ENCODE results near the gene LLGL2.

LLGL2 gene

DNA sequence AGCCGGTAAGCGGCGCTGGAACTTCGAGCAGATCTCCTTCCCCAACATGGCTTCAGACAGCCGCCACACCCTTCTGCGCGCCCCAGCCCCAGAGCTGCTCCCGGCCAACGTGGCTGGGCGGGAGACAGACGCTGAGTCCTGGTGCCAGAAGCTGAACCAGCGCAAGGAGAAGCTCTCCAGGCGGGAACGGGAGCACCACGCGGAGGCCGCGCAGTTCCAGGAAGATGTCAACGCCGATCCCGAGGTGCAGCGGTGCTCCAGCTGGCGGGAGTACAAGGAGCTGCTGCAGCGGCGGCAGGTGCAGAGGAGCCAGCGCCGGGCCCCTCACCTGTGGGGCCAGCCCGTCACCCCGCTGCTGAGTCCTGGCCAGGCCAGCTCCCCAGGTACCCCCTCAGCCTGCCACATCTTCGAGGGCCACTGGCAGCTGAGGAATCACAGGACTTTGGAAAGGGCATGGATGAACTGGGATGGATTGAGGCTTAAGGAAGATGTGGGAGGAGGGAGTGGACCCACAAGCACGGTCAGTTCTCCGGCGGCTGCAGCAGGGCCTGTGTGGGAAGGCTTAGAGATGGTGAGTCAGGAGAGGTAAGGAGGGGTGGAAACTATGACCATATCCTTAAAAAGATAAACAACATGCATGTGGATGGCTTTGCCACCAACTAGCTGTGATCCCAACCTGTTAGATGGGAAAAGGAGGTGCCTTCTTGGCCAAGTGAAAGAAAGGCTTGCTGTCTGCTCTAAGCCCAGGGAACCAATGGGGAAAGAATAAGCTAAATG lies 3.4 kb upstream of the LLGL2 start:
- no peak for DNase-seq (ENCODE audit: low spot score)

DNA sequence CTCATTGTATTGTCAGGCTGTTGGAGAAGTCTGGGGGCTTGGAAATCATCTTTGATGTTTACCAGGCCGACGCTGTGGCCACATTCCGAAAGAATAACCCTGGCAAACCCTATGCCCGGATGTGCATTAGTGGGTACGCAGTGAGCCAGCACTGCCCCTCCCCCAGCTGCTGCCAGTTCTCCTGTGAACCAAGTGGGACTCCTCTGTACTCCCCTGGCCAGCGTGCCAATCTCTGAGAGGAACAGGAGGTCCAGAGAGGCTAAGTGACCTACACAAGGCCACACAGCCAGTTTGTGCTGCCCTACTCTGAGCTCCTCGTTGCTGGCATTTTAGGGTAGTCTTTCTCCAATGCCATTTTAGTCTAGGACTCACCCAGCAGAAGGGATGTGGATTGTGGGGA lies 1.9 kb upstream of the LLGL2 start:
- no peak for DNase-seq (ENCODE audit: low spot score)

GRCh38 chr17:75524269-75524969 lies 1.1 kb upstream of the LLGL2 start:
- no peak for DNase-seq (ENCODE audit: low spot score)

DNA sequence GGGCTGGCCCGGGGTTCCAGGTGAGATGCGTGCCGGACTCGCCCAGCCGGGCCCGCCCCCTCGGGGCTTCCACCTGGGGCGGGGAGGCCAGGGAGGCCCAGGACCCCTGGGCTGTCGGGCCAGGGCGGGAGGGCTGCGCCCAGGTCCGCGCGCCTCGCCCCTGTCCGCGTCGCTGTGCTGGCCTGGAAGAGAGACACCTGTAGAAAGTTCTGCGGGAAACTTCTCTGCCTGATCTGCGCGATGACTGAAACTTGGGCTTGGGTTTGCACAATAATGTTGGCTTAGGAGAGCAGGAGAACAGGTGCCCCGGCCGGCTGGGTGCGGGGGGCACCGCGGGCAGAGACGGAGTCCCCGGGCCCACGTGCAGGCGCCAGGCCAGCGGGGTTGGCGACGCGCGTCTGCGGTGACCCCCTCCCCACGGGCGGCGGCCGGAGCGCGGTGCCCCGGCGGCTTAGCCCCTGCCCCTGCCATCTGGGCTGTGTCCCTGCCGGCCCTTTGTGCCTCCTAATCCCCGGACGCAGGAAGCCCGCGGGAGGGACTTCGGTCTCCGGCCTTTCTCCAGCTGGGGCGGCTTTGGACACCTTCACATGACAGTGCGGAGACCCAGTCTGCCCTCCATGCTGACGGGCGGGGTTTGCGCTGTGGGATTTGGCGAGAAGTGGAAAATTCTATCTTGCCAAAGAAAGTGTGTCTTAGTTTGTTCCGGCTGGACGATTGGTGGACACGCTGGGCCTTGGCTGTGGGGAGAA lies 483 bp downstream of the LLGL2 start:
- DNase-seq (ENCODE audit: low spot score): no peak

DNA sequence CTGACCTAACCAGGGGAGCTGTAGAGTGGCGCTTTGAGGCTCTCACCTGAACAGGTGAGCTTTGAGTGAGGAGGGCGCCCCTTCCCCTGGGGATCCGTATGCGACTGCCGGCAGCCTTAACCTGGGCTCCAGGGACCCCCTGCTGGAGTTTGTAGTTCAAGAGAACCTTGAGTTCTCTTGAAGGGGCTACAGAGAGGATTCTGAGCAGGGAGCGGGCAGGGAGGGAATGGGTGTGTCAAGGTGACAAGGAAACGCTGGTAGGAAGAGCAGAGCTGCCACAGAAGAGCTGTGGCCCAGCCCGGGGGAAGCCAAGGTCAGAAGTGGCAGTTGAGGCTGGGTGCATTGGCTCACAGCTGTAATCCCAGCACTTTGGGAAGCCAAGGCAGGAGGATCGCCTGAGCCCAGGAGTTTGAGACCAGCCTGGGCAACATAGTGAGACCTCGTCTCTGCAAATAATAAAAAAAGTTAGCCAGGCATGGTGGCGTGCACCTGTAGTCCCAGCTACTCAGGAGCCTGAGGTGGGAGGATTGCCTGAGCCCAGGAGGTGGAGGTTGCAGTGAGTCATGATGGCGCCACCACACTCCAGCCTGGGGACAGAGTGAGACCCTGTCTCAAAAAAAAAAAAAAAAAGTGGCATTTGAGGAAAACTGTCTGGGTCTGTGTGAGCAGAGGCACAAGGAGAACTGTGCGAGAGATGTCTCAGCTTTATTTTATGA lies 1.2 kb downstream of the LLGL2 start:
- DNase-seq (ENCODE audit: low spot score): no peak

- DNase-seq (ENCODE audit: low spot score): no peak
Measured at GRCh38 chr17:75530837-75531720, 5.6 kb downstream of the LLGL2 start.

- no peak for DNase-seq (ENCODE audit: low spot score)
Measured at GRCh38 chr17:75531721-75532072, 6.2 kb downstream of the LLGL2 start.

- DNase-seq (ENCODE audit: low spot score): no peak
Measured at GRCh38 chr17:75535119-75535537, 9.6 kb downstream of the LLGL2 start.

GRCh38 chr17:75535871-75536270 lies 10.4 kb downstream of the LLGL2 start:
- no peak for DNase-seq (ENCODE audit: low spot score)

DNA sequence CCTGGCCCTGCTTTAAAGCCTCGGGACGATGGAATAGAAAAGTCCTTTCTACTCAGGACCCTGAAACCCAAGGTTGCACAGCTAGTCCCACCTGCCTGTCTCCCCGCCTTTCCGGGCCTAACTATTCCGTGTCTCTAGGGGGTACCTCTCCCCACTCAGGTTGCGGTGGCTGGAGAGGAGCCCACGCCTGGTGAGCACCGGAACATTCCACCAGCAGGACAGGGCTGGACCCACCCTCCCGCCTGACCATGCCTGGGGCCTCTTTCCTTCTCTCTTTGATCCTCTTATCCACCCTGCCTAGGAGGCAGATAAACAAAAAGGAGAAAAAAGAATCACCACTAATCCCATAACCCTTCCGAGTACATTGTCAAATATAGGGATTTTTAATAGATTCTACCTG lies 10.9 kb downstream of the LLGL2 start:
- no peak for DNase-seq (ENCODE audit: low spot score)

DNA sequence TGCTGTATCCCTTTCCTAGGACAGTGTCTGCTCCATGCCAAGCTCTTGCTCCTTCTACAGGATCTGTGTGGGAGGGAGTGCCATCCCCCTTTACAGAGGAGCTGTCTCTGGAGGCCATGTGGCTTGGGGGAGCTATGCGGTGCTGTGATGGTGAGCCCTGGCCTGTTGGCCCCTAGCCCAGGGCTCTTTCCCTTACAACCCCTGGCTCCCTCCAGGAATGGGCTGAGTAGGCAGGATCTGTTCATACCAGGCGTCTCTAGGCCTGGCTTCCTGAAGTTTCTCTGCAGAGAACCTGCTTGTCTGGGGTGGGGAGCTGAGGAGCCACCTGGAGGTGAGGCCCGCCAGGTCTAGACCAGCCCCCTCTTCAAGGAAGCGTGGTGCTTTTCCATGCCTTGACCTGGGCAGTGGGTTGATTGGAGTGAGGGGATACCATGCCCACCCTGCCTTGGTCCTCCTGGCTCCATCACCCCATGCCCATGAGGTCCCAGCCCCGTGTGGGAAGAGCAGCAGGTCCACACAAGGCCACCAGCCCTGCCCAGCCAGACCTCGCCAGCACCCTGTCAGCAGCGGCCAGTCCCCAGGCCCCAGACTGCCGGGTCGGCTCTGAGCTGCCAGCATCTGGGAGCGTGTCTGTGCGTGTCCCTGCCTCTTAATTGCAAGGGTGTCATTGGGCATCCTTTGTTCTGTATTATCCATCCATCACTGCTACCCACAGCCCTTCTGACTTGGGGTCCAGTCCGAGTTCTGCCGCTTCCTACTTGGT lies 14.7 kb downstream of the LLGL2 start:
- no peak for DNase-seq (ENCODE audit: low spot score)

- no peak for DNase-seq (ENCODE audit: low spot score)
Measured at GRCh38 chr17:75540923-75541503, 15.5 kb downstream of the LLGL2 start.

DNA sequence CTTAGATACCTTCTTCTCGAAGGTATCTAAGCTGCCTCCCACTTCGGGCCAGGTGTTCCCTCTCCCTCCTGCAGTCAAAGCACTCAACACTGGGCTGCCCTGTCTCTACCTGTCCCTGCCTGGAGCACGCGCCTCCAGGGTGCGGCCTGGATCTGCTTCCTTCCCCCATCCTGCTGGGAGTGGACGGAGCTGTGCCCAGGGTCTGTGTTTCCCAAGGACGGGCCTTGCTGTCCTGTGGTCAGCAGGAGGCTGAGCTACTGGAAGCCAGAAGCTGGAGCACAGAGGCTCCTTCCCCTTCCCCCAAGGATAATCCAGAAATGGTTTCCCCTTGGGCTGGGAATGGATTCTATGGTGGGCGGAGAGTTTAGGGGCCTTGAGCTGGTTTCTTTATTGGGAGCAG lies 16.7 kb downstream of the LLGL2 start:
- DNase-seq (ENCODE audit: low spot score): no peak

- no peak for DNase-seq (ENCODE audit: low spot score)
Measured at GRCh38 chr17:75542728-75543336, 17.3 kb downstream of the LLGL2 start.

- DNase-seq (ENCODE audit: low spot score): no peak
Measured at GRCh38 chr17:75544250-75544649, 18.8 kb downstream of the LLGL2 start.

GRCh38 chr17:75546181-75546580 lies 20.7 kb downstream of the LLGL2 start:
- DNase-seq (ENCODE audit: low spot score): no peak

GRCh38 chr17:75547091-75547490 lies 21.6 kb downstream of the LLGL2 start:
- no peak for DNase-seq (ENCODE audit: low spot score)

GRCh38 chr17:75548813-75549212 lies 23.3 kb downstream of the LLGL2 start:
- no peak for DNase-seq (ENCODE audit: low spot score)

- DNase-seq (ENCODE audit: low spot score): no peak
Measured at GRCh38 chr17:75549246-75550138, 24.0 kb downstream of the LLGL2 start.

Data from left forelimb (tissue), 1 donor.